Body of pancreas (tissue), 4 donors: ENCODE results near the gene CAPN15. TPM values are rescaled to one million over a fixed set of nuclear protein-coding genes. Genes with fewer than 3 reads are reported as not detected.

Source experiments
- ATAC-seq: fragments of 150-250 bp; one replicate; pipeline ENCODE4 v1.9.1; 2016
- DNase-seq, 4 donors: peaks; one replicate each; pipeline ENCODE4 v3.0.0-alpha.2; 2019
- H3K27ac ChIP-seq, 4 donors: fragments of 200-600 bp; sonication (generic); 1 replicate in 3 of 4; 2 replicates in 1 of 4; pipeline versions ENCODE4 v1.5.1 to v1.6.1; 2016 to 2019; ENCODE audit warnings: mild to moderate bottlenecking in 1 of 4, mixed read lengths in 1 of 4, moderate library complexity in 1 of 4
- H3K27me3 ChIP-seq, 2 donors: fragments of 200-600 bp; sonication (generic); one replicate each; pipeline ENCODE4 v1.6.0; 2016; ENCODE audit warnings: mild to moderate bottlenecking in 1 of 2
- H3K36me3 ChIP-seq, 2 donors: fragments of 200-600 bp; sonication (generic); replicated peaks in 1 of 2; 2 replicates each; pipeline ENCODE4 v1.5.1; 2016; ENCODE audit warnings: low read depth in 2 of 2; ENCODE audit not compliant: insufficient read depth in 1 of 2
- H3K4me1 ChIP-seq: fragments of 200-600 bp; sonication (generic); one replicate; pipeline ENCODE4 v1.6.0; 2016
- H3K4me3 ChIP-seq, 2 donors: fragments of 200-600 bp; sonication (generic); 1 replicate in 1 of 2; 2 replicates in 1 of 2; pipeline ENCODE4 v1.5.1; 2016 to 2019
- H3K9me3 ChIP-seq, 3 donors: fragments of 200-600 bp; sonication (generic); 1 replicate in 2 of 3; 2 replicates in 1 of 3; pipeline ENCODE4 v1.5.1; 2016
- POLR2A ChIP-seq, 3 donors: fragments of 450-650 bp; IDR thresholded peaks; one replicate each; pipeline ENCODE4 v1.6.1; 2016; ENCODE audit warnings: antibody characterized with exemption in 3 of 3, mild to moderate bottlenecking in 2 of 3
- WGBS, 2 donors: methylation state at CpG; one replicate each; pipeline ENCODE4 v1.1.5; 2017; 5-methylcytosine and 5-hydroxymethylcytosine counted together
- intact Hi-C: fragments of 100-400 bp; cut with DNase I; formaldehyde crosslinking; loops from one replicate; pipeline ENCODE4 v1.15.1; 2023
- total RNA-seq, 2 donors: library from RNA; depleted of rRNA; stranded (reverse); fragments of >200 nt; gene quantifications; one replicate each; pipeline ENCODE4 v1.1.0, GENCODE V29; 2016
- TF ChIP-seq, protein P1 (sequence below), 7 experiments: fragments of 450-650 bp in 4 of 7; fragments of 200-600 bp in 3 of 7; sonication (generic) in 3 of 7; IDR thresholded peaks; one replicate each; pipeline ENCODE4 v1.5.1; 2016 to 2019; ENCODE audit warnings: antibody characterized with exemption in 7 of 7

The CAPN15 gene
- total RNA-seq, 2 donors from 2014 or later, result 48.0 to 104 TPM

DNA sequence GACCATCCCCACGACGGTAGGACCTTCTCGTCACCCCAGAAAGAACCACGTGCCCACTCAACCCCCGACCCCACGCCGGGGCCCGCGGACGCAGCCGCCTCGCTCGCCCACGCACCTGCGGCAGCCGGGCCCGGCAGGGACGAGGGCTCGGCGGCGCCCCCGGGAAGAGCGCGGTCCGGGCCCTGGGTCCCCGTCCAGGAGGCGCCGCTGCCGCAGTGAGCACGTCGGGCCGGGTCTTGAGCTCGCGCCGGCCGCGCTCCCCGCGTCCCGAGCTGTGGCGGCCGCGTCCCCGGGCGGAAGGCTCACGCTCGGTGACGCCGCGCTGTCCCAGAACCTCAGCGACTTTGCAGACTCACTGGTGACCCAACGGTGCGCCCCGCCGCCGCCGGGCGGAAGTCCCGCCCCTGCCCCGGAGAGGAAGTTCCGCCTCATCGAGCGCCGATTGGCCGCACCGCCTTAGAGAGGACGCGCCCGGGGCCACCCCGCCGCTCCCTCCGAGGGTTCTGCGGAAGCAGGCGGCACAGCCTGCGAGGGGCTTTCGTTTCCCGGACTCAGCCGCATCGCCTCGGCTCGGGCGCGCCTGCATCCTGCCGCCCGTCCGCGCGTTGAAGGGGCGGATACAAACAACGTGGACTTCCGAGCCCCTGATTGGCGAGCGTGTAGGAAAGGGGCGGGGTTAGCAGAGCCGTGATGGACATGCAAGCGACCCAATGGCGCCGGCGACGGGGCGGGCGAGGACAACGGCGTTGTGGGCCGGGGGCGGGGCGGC lies 61.6 kb downstream of the CAPN15 start:
- TF ChIP-seq, protein P1, sequence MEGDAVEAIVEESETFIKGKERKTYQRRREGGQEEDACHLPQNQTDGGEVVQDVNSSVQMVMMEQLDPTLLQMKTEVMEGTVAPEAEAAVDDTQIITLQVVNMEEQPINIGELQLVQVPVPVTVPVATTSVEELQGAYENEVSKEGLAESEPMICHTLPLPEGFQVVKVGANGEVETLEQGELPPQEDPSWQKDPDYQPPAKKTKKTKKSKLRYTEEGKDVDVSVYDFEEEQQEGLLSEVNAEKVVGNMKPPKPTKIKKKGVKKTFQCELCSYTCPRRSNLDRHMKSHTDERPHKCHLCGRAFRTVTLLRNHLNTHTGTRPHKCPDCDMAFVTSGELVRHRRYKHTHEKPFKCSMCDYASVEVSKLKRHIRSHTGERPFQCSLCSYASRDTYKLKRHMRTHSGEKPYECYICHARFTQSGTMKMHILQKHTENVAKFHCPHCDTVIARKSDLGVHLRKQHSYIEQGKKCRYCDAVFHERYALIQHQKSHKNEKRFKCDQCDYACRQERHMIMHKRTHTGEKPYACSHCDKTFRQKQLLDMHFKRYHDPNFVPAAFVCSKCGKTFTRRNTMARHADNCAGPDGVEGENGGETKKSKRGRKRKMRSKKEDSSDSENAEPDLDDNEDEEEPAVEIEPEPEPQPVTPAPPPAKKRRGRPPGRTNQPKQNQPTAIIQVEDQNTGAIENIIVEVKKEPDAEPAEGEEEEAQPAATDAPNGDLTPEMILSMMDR (IDR thresholded peaks at IDR 0.05), result no peak
- TF ChIP-seq POLR2A (IDR thresholded peaks at IDR 0.05), result peak; percentile 91 to 97 (median 93)

DNA sequence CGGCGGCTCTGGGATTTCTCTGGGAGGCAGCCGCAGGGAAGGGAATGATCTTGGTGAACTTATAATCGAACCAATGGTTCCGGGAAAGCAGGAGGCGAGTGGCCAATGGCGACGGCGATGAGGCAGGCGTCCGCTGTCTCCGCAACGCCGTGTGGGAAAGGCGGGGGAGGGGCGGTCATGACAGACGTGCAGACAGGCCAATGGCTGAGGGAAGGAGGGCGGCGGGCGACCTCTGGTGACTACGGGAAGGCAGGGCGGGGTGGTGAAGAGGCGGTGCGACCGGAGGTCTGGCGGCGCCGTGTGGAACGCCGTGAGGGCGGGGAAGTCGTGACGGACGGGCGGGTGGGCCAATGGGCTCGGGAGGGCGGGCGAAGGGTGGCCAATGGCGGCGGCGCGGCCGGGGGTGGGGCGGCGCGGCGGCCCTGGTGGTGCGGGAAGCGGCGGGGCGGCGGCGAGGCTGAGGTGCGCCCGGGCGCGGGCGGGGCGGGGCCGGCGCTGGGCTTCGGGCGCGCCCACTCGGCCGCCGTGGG lies 62.2 kb downstream of the CAPN15 start, which contains the start of gene RAB40C:
RAB40C (plus strand) TSS at position 409 of the 530 bp plus-strand sequence. CDS start 226 bp downstream, outside the sequence.
- no peak for TF ChIP-seq POLR2A (IDR thresholded peaks at IDR 0.05)
- TF ChIP-seq, protein P1 (IDR thresholded peaks at IDR 0.05), result peak in 4 of 7 experiments; percentile 18 to 36 (median 31)
- Histone ChIP-seq H3K36me3 (no peaks in the 10 kb centered on the region), H3K4me3 (peak within 1 kb of the TSS; percentile 69 to 79), H3K9me3 (no peaks in the 10 kb centered on the region), H3K4me1 (peaks cover 73% of the 10 kb centered on the region), H3K27ac (peak within 1 kb of the TSS; percentile 98 to 100 (median 99)), H3K27me3 (no peaks in the 10 kb centered on the region)
- 0% methylated on average over 58 of the region's 67 CpGs; no CpG with 5 or more reads in 1 of the 2 donors for WGBS, 2 donors
- peak; percentile 79 for ATAC-seq
- DNase-seq, result peak; percentile 99 to 100 (median 99)
- intact Hi-C loops, result no loop called here

More for the DNA sequence above, 61.6 kb downstream of the CAPN15 start:
- ATAC-seq, result peak; percentile 73
- intact Hi-C loops, result no loop called here
- H3K36me3 ChIP-seq, result no peaks in the 10 kb centered on the region
- H3K9me3 ChIP-seq, result no peaks in the 10 kb centered on the region
- DNase-seq, result peak; percentile 97 to 98 (median 98)
- peak overlapping the region; percentile 98 to 100 (median 99) for H3K27ac ChIP-seq
- H3K4me1 ChIP-seq, result peaks cover 70% of the 10 kb centered on the region
- no peaks in the 10 kb centered on the region for H3K27me3 ChIP-seq
- 0% methylated on average over 106 of the region's 107 CpGs; no CpG with 5 or more reads in 1 of the 2 donors for WGBS, 2 donors
- H3K4me3 ChIP-seq, result peak overlapping the region; percentile 44 to 69

DNA sequence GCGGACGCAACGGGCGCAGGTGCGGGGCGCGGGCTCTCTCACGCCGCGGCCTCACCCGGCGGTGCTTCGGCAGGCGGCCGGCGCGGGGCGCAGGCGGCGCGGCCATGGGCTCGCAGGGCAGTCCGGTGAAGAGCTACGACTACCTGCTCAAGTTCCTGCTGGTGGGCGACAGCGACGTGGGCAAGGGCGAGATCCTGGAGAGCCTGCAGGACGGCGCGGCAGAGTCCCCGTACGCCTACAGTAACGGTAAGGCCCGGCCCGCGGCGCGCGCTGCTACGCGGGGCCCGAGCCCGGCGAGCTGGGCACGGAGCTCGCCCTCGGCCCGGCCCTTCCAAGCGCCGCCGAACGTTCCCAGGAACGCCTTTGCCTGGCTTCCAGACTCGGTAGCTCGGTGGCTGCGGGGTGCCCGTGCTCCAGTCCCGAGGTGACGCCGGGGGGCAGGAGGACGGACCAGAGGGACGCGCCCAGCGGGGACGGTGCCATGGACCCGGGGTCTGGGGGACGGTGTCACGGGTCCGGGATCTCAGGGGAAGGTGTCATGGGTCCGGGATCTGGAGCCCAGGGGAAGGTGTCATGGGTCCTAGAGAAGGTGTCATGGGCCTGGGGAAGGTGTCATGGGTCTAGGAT lies 62.8 kb downstream of the CAPN15 start:
- WGBS, 2 donors, result 0% methylated on average over 69 of the region's 71 CpGs; no CpG with 5 or more reads in 1 of the 2 donors
- intact Hi-C loops, result no loop called here
- ATAC-seq, result peak; percentile 1
- H3K27ac ChIP-seq, result peak overlapping the region; percentile 91 to 96 (median 94)
- H3K36me3 ChIP-seq, result no peaks in the 10 kb centered on the region
- no peaks in the 10 kb centered on the region for H3K9me3 ChIP-seq
- H3K4me1 ChIP-seq, result peaks cover 77% of the 10 kb centered on the region
- H3K27me3 ChIP-seq, result no peaks in the 10 kb centered on the region
- DNase-seq, result peak in 2 of 4 donors; percentile 61
- H3K4me3 ChIP-seq, result peak overlapping the region; percentile 59 to 79
- TF ChIP-seq, protein P1 (IDR thresholded peaks at IDR 0.05), result peak in 1 of 7 experiments; percentile 17
- peak; percentile 47 to 60 (median 47) for TF ChIP-seq POLR2A (IDR thresholded peaks at IDR 0.05)

DNA sequence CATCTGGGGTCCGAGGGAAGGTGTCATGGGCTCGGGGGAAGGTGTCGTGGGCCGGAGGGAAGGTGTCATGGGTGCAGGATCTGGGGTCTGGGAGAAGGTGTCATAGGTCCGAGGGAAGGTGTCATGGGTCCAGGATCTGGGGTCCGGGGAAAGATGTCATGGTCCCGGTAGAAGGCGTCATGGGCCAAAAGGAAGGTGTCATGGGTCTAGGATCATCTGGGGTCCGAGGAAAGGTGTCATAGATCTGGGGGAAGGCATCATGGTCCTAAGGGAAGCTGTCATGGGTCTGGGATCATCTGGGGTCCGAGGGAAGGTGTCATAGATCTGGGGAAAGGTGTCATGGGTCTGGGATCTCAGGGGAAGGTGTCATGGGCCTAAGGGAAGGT lies 63.3 kb downstream of the CAPN15 start:
- no peaks in the 10 kb centered on the region for H3K27me3 ChIP-seq
- DNase-seq, result no peak
- intact Hi-C loops, result no loop called here
- 13 to 16% methylated on average over 10 of the region's 10 CpGs for WGBS, 2 donors
- H3K27ac ChIP-seq, result peak overlapping the region; percentile 91 to 96 (median 94)
- TF ChIP-seq, protein P1 (IDR thresholded peaks at IDR 0.05), result no peak
- TF ChIP-seq POLR2A (IDR thresholded peaks at IDR 0.05), result no peak
- no peaks in the 10 kb centered on the region for H3K36me3 ChIP-seq
- peak overlapping the region; percentile 59 to 79 for H3K4me3 ChIP-seq
- ATAC-seq, result no peak
- peaks cover 77% of the 10 kb centered on the region for H3K4me1 ChIP-seq
- no peaks in the 10 kb centered on the region for H3K9me3 ChIP-seq
